ENCODE data around the gene TCEAL4.
A peak's percentile ranks its signal among the peaks of the same experiment; 100 is the strongest.

Gene TCEAL4

DNA sequence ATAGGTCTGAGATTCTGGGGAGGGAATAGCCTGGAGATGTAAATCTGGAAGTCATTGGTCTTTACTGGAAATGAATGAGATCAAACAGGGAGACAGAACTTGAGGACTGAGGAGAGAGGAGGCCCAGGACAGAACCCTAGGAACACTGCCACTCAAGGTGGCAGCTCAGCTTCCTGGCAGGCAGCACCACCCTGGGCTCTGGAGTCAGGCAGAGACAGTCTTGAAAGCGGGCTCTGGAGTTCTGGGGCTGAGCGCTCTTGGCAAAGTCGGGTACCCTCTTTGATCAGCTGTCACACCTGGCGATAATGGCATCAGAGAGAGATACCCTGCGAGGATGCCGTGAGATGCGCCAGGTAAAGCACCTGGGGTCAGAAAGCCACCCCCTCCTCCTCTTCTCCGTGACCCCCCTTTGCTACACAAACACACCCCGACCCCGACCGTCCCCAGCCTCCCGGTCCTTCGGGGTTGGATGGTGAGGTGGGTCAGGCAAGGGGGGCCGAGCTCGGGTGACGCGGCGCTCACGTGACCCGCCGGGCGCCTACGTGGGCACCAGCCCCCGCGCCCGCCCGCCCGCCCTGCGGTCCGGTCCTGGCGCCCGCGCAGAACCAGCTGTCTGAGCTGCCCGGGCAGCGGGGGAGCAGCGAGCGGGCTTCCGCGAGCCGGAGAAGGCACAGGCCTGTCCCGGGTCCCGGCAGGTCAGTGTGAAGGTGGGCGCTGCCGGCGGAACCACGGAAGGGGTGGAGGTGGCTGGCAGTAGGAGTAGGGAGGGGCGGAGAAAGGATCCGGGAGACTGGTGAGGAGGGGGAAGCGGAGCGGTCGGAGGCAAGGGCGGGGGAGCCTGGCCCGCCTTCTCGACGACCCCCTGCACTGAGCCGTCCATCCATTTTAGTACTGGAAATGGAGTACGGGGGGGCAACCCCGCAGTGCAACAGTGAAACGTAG is 22.3 kb downstream of the TCEAL4 start, which contains the start of gene TCEAL3:
Gene TCEAL3, plus strand, starts transcription at position 600 of the 942 bp plus-strand sequence. CDS start 1,102 bp downstream, outside the sequence.
- Histone ChIP-seq H3K27me3 (replicated peaks; ENCODE audit: insufficient read depth, low read length) (no peaks in the 10 kb centered on the region), H3F3A (ENCODE audit: insufficient read depth, low read length) (no peaks in the 10 kb centered on the region), H3K36me3 (replicated peaks; ENCODE audit: insufficient read depth, low read length) (no peaks in the 10 kb centered on the region), H3K79me2 (ENCODE audit: low read length) (no peaks in the 10 kb centered on the region), H3K9me2 (replicated peaks; ENCODE audit: insufficient read depth, low read length) (no peaks in the 10 kb centered on the region), H3K9me3 (replicated peaks; ENCODE audit: insufficient read depth, low read length) (no peaks in the 10 kb centered on the region), H3K4me2 (ENCODE audit: low read depth, low read length) (peak within 1 kb of the TSS; percentile 62), H3K27ac (ENCODE audit: low read length) (no peak within 1 kb of the TSS), H3K4me3 (ENCODE audit: low read length) (peak within 1 kb of the TSS; percentile 63), H3K9ac (ENCODE audit: low read length) (peak within 1 kb of the TSS; percentile 75), H4K20me1 (ENCODE audit: insufficient read depth, low read length) (no peaks in the 10 kb centered on the region), H2AFZ (ENCODE audit: low read length) (peak within 1 kb of the TSS; percentile 75), H3K4me1 (ENCODE audit: low read length) (no peaks in the 10 kb centered on the region)
- TF ChIP-seq EZH2phosphoT487 (IDR thresholded peaks at IDR 0.05; ENCODE audit: low read length) = no peak
- no peak for TF ChIP-seq EZH2 (optimal IDR thresholded peaks at IDR 0.05; ENCODE audit: low read depth, low read length)
- TF ChIP-seq, protein P1, sequence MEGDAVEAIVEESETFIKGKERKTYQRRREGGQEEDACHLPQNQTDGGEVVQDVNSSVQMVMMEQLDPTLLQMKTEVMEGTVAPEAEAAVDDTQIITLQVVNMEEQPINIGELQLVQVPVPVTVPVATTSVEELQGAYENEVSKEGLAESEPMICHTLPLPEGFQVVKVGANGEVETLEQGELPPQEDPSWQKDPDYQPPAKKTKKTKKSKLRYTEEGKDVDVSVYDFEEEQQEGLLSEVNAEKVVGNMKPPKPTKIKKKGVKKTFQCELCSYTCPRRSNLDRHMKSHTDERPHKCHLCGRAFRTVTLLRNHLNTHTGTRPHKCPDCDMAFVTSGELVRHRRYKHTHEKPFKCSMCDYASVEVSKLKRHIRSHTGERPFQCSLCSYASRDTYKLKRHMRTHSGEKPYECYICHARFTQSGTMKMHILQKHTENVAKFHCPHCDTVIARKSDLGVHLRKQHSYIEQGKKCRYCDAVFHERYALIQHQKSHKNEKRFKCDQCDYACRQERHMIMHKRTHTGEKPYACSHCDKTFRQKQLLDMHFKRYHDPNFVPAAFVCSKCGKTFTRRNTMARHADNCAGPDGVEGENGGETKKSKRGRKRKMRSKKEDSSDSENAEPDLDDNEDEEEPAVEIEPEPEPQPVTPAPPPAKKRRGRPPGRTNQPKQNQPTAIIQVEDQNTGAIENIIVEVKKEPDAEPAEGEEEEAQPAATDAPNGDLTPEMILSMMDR (IDR thresholded peaks at IDR 0.05; ENCODE audit: low read length) = no peak
- DNase-seq = no peak

DNA sequence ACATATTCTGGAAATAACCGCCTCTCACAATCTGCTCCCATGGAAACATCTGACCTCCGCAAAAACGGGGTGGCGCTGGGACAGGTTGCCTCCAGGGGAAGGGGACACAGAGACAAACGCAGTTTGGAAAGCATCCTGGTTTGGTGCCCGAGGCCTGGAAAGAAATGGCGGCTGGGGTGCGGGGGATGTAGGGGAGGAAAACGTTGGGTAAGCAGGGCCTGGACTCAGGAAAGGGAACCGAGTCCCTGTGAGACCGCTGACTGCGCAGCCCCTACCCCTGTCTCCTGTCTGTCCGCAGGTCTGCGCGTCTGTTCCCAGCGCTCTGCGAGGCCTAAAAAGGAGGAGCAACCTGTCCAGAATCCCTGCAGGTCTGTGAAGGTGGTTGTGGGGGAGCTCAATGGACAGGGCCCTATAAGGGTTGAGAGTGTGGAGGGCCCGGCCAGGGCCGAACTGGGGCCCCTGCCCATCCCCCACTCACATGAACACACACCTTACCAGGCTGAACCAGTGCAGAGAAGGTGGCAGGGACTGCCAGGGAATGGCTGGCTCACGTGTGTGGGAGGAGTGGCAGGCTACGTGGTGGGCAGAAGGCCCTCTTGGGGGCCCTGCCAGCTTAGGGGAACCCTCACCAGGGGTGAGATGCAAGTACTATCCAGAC is 23.1 kb downstream of the TCEAL4 start:
- Histone ChIP-seq H3K9me2 (replicated peaks; ENCODE audit: insufficient read depth, low read length) (no peaks in the 10 kb centered on the region), H3K36me3 (replicated peaks; ENCODE audit: insufficient read depth, low read length) (no peaks in the 10 kb centered on the region), H3K27ac (ENCODE audit: low read length) (no peak overlapping the region), H2AFZ (ENCODE audit: low read length) (peak overlapping the region; percentile 75), H3K4me2 (ENCODE audit: low read depth, low read length) (peak overlapping the region; percentile 34; the same call in 1 of the 2 replicates), H3K4me3 (ENCODE audit: low read length) (peak overlapping the region; percentile 63), H3K4me1 (ENCODE audit: low read length) (no peaks in the 10 kb centered on the region), H4K20me1 (ENCODE audit: insufficient read depth, low read length) (no peaks in the 10 kb centered on the region), H3K9ac (ENCODE audit: low read length) (peak overlapping the region; percentile 75), H3F3A (ENCODE audit: insufficient read depth, low read length) (no peaks in the 10 kb centered on the region), H3K27me3 (replicated peaks; ENCODE audit: insufficient read depth, low read length) (no peaks in the 10 kb centered on the region), H3K9me3 (replicated peaks; ENCODE audit: insufficient read depth, low read length) (no peaks in the 10 kb centered on the region), H3K79me2 (ENCODE audit: low read length) (no peaks in the 10 kb centered on the region)
- DNase-seq = no peak
- TF ChIP-seq EZH2 (optimal IDR thresholded peaks at IDR 0.05; ENCODE audit: low read depth, low read length) = no peak
- TF ChIP-seq EZH2phosphoT487 (IDR thresholded peaks at IDR 0.05; ENCODE audit: low read length) = no peak
- TF ChIP-seq, protein P1 (IDR thresholded peaks at IDR 0.05; ENCODE audit: low read length) = no peak

DNA sequence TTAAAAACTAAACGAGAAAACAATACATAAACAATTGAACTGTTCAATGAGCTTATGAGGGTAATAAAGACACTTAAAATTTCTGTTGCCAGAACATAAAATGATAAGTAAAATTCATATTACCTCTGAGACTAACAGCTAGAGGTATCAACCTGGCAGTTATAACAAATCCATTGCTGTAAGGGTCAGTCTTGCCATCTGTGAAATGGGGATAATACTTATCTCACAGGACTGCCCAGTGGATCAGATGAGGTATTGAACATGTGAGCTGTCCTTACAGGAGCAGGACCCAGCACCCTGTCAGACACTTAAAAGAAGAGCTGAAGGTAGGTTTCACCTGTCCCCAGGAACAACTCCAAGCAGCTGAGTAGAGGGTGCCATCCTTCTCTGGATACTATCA is 25.0 kb downstream of the TCEAL4 start:
- H3K9me3 ChIP-seq (replicated peaks; ENCODE audit: insufficient read depth, low read length) = no peaks in the 10 kb centered on the region
- no peak overlapping the region for H2AFZ ChIP-seq (ENCODE audit: low read length)

More for the DNA sequence above, 25.0 kb downstream of the TCEAL4 start:
- Histone ChIP-seq H3K9ac (ENCODE audit: low read length) (no peak overlapping the region), H3K79me2 (ENCODE audit: low read length) (no peaks in the 10 kb centered on the region), H3K27ac (ENCODE audit: low read length) (no peak overlapping the region), H4K20me1 (ENCODE audit: insufficient read depth, low read length) (no peaks in the 10 kb centered on the region), H3K4me3 (ENCODE audit: low read length) (no peak overlapping the region), H3K4me1 (ENCODE audit: low read length) (no peaks in the 10 kb centered on the region), H3K27me3 (replicated peaks; ENCODE audit: insufficient read depth, low read length) (no peaks in the 10 kb centered on the region), H3K36me3 (replicated peaks; ENCODE audit: insufficient read depth, low read length) (no peaks in the 10 kb centered on the region), H3K9me2 (replicated peaks; ENCODE audit: insufficient read depth, low read length) (no peaks in the 10 kb centered on the region), H3F3A (ENCODE audit: insufficient read depth, low read length) (no peaks in the 10 kb centered on the region), H3K4me2 (ENCODE audit: low read depth, low read length) (no peak overlapping the region)
- no peak for DNase-seq
- TF ChIP-seq EZH2 (optimal IDR thresholded peaks at IDR 0.05; ENCODE audit: low read depth, low read length) (no peak), EZH2phosphoT487 (IDR thresholded peaks at IDR 0.05; ENCODE audit: low read length) (no peak)
- TF ChIP-seq, protein P1 (IDR thresholded peaks at IDR 0.05; ENCODE audit: low read length) = no peak
